ENCODE measurements around the gene SLC19A3. TPM values are rescaled to one million over a fixed set of nuclear protein-coding genes. Genes with fewer than 3 reads are reported as not detected.

The SLC19A3 gene
- total RNA-seq, 4 donors from 2014 or later: 0.42 to 1.1 (median 0.56) TPM

DNA sequence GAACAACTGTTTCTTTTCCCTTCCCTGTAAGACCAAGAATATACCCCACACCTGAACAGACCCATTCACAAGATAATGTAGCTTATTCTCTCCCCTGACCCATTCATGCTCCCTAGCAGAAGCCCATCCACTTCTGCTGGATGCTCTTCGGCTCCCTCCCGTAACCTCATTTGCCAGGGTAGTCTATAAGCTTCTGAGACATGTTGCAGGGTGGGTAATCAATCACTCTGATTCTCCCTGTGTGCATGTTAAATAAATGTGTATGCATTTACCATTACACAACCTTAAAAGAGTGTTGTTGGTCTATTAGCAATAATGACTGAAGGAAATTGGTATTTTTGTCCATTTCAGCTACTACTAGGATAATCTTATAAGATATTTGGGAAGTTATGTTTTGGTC is 1.3 kb downstream of the SLC19A3 start:
- H3K4me1 ChIP-seq: peaks cover 8 to 20% (median 12%) of the 10 kb centered on the region in 3 donors
- no peak for DNase-seq
- WGBS, 2 donors: 96 to 100% methylated on average over 2 of the region's 2 CpGs
- no peaks in the 10 kb centered on the region for H3K9me3 ChIP-seq
- intact Hi-C loops (cut with DNase I): no loop called here
- H3K4me3 ChIP-seq: no peak overlapping the region
- TF ChIP-seq, protein P1, sequence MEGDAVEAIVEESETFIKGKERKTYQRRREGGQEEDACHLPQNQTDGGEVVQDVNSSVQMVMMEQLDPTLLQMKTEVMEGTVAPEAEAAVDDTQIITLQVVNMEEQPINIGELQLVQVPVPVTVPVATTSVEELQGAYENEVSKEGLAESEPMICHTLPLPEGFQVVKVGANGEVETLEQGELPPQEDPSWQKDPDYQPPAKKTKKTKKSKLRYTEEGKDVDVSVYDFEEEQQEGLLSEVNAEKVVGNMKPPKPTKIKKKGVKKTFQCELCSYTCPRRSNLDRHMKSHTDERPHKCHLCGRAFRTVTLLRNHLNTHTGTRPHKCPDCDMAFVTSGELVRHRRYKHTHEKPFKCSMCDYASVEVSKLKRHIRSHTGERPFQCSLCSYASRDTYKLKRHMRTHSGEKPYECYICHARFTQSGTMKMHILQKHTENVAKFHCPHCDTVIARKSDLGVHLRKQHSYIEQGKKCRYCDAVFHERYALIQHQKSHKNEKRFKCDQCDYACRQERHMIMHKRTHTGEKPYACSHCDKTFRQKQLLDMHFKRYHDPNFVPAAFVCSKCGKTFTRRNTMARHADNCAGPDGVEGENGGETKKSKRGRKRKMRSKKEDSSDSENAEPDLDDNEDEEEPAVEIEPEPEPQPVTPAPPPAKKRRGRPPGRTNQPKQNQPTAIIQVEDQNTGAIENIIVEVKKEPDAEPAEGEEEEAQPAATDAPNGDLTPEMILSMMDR (IDR thresholded peaks at IDR 0.05): no peak
- TF ChIP-seq POLR2A (IDR thresholded peaks at IDR 0.05): no peak
- H3K27me3 ChIP-seq: peaks cover 0 to 5% (median 0%) of the 10 kb centered on the region in 4 donors
- H3K27ac ChIP-seq: no peak overlapping the region
- H3K36me3 ChIP-seq: no peaks in the 10 kb centered on the region

DNA sequence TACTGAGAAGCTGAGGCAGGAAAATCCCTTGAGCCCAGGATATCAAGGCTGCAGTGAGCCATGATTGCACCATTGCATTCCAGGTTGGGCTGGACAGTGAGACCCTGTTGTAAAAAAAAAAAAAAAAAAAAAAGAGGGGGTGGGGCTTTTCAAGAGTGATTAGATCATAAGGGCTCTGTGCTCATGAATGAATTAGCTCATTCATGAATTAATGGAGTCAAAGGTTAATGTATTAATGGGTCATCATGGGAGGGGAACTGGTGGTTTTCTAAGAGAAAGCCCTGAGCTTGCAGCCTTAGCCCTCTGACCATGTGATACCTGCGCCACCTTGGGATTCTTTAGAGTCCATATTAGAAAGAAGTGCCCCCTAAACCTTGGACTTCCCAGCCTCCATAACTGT is 4.5 kb downstream of the SLC19A3 start:
- Histone ChIP-seq H3K9me3 (no peaks in the 10 kb centered on the region), H3K4me1 (peaks cover 8 to 13% (median 8%) of the 10 kb centered on the region in 3 donors), H3K27me3 (peaks cover 0 to 9% (median 0%) of the 10 kb centered on the region in 4 donors), H3K4me3 (no peak overlapping the region), H3K27ac (no peak overlapping the region), H3K36me3 (no peaks in the 10 kb centered on the region)
- TF ChIP-seq POLR2A (IDR thresholded peaks at IDR 0.05): no peak
- TF ChIP-seq, protein P1 (IDR thresholded peaks at IDR 0.05): no peak
- intact Hi-C loops (cut with DNase I): no loop called here
- WGBS, 2 donors: 100% methylated on average over 1 of the region's 1 CpG
- no peak for DNase-seq

DNA sequence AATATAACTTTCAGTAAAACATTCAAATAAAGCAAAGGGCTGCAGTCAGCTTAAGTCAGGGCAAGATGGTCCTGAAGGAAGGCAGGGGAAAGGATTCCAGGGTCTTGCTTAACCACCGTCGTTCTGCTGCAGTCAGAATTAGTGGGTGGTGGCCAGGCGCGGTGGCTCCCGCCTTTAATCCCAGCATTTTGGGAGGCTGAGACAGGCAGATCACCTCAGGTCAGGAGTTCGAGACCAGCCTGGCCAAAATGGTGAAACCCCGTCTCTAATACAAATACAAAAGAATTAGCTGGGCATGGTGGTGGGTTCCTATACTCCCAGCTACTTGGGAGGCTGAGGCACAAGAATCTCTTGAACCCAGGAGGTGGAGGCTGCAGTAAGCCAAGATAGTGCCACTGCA is 6.8 kb downstream of the SLC19A3 start:
- H3K4me1 ChIP-seq: no peaks in the 10 kb centered on the region
- no peak overlapping the region for H3K27ac ChIP-seq
- no peak for TF ChIP-seq POLR2A (IDR thresholded peaks at IDR 0.05)
- TF ChIP-seq, protein P1 (IDR thresholded peaks at IDR 0.05): no peak
- no peak overlapping the region for H3K4me3 ChIP-seq
- no peaks in the 10 kb centered on the region for H3K9me3 ChIP-seq
- no peak for DNase-seq
- H3K27me3 ChIP-seq: peaks cover 0 to 4% (median 0%) of the 10 kb centered on the region in 4 donors
- intact Hi-C loops (cut with DNase I): no loop called here
- WGBS, 2 donors: 82 to 89% methylated on average over 6 to 7 of the region's 7 CpGs
- H3K36me3 ChIP-seq: no peaks in the 10 kb centered on the region

DNA sequence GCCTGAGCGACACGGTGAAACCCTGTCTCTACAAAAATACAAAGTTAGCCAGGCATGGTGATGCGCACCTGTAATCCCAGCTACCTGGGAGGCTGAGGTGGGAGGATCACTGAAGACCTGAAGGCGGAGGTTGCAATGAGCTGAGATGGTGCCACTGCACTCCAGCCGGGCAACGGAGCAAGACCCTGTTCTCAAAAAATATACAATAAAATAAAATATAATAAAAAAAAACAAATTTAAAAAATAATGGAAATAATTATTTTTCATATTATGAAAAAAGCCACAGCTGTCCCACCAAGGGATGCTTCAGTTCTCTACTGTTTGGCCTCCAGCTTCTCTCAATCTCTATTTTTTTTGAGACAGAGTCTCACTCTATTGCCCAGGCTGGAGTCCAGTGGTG is 10.4 kb downstream of the SLC19A3 start:
- peaks cover 0 to 4% (median 0%) of the 10 kb centered on the region in 4 donors for H3K27me3 ChIP-seq
- no peak overlapping the region for H3K4me3 ChIP-seq
- no peak for DNase-seq
- H3K4me1 ChIP-seq: peaks cover 0 to 15% (median 6%) of the 10 kb centered on the region in 3 donors
- H3K9me3 ChIP-seq: no peaks in the 10 kb centered on the region
- intact Hi-C loops (cut with DNase I): no loop called here
- 78 to 94% methylated on average over 6 of the region's 6 CpGs for WGBS, 2 donors
- no peak for TF ChIP-seq POLR2A (IDR thresholded peaks at IDR 0.05)
- TF ChIP-seq, protein P1 (IDR thresholded peaks at IDR 0.05): no peak
- H3K27ac ChIP-seq: no peak overlapping the region
- no peaks in the 10 kb centered on the region for H3K36me3 ChIP-seq

DNA sequence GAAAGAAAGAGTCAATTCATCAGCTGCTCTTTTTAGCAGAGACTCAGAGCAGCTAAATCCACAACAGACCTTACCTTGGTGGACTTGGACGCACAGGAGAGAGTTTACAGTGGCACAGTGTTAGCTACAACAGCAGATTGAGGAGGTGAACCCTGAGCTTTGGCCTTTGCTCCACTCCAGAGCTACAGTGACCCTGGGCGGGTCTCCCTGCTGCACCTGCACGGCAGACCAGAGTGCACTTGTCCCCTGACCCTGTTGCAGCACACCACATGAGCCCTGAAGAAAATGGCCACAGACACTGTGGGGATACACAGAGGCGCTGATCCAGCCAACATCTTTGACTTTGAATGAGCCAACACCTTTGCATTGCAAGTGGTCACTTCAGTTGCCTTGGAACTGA is 11.0 kb downstream of the SLC19A3 start:
- H3K4me3 ChIP-seq: no peak overlapping the region
- 75 to 95% methylated on average over 2 to 4 of the region's 4 CpGs for WGBS, 2 donors
- H3K36me3 ChIP-seq: no peaks in the 10 kb centered on the region
- intact Hi-C loops (cut with DNase I): no loop called here
- H3K9me3 ChIP-seq: no peaks in the 10 kb centered on the region
- H3K27me3 ChIP-seq: peaks cover 0 to 4% (median 0%) of the 10 kb centered on the region in 4 donors
- H3K27ac ChIP-seq: no peak overlapping the region
- DNase-seq: no peak
- no peak for TF ChIP-seq POLR2A (IDR thresholded peaks at IDR 0.05)
- TF ChIP-seq, protein P1 (IDR thresholded peaks at IDR 0.05): no peak
- peaks cover 0 to 15% (median 6%) of the 10 kb centered on the region in 3 donors for H3K4me1 ChIP-seq
